ENCODE results near the gene TBC1D12. TPM values are rescaled to one million over a fixed set of nuclear protein-coding genes. Genes with fewer than 3 reads are reported as not detected.

TBC1D12 gene
- polyA plus RNA-seq, 1 experiment: 4.7 TPM

- ChIA-PET CTCF (interaction anchor here (3.2 kb wide), 1 partner anchor 31 kb away, joined by 27 read pairs; no protein-coding TSS in a partner anchor), POLR2A (no interaction called here)
- H3K4me3 ChIP-seq (ENCODE audit: low read depth, low read length): no peak overlapping the region
- DNase-seq (ENCODE audit: low read depth, low spot score): no peak
- H3K9me3 ChIP-seq (ENCODE audit: control insufficient read depth, insufficient read depth, low read length): no peaks in the 10 kb centered on the region; the same call in 1 of the 2 replicates
- H3K27ac ChIP-seq (ENCODE audit: low read depth, low read length): no peak overlapping the region
- no peaks in the 10 kb centered on the region for H3K27me3 ChIP-seq (ENCODE audit: control insufficient read depth, insufficient read depth, low read length)
- TF ChIP-seq CTCF (IDR thresholded peaks at IDR 0.05; ENCODE audit: low read depth, low read length): no peak
These were observed 11.0 kb downstream of the TBC1D12 start for GRCh38 chr10:94413361-94413760.

- no peak for TF ChIP-seq CTCF (IDR thresholded peaks at IDR 0.05; ENCODE audit: low read depth, low read length)
- no peak overlapping the region for H3K27ac ChIP-seq (ENCODE audit: low read depth, low read length)
- no peaks in the 10 kb centered on the region; the same call in 1 of the 2 replicates for H3K9me3 ChIP-seq (ENCODE audit: control insufficient read depth, insufficient read depth, low read length)
- H3K27me3 ChIP-seq (ENCODE audit: control insufficient read depth, insufficient read depth, low read length): no peaks in the 10 kb centered on the region
- no peak for DNase-seq (ENCODE audit: low read depth, low spot score)
- POLR2A ChIA-PET: no interaction called here
- CTCF ChIA-PET: interaction anchor here (1.5 kb wide), 1 partner anchor 27 kb away, joined by 6 read pairs; no protein-coding TSS in a partner anchor
- no peak overlapping the region for H3K4me3 ChIP-seq (ENCODE audit: low read depth, low read length)
These were observed 14.6 kb downstream of the TBC1D12 start for GRCh38 chr10:94416896-94417295.

GRCh38 chr10:94417321-94417720, 15.0 kb downstream of the TBC1D12 start:
- POLR2A ChIA-PET: no interaction called here
- no peaks in the 10 kb centered on the region for H3K27me3 ChIP-seq (ENCODE audit: control insufficient read depth, insufficient read depth, low read length)
- no peak overlapping the region for H3K4me3 ChIP-seq (ENCODE audit: low read depth, low read length)
- no peak overlapping the region for H3K27ac ChIP-seq (ENCODE audit: low read depth, low read length)
- H3K9me3 ChIP-seq (ENCODE audit: control insufficient read depth, insufficient read depth, low read length): no peaks in the 10 kb centered on the region; the same call in 1 of the 2 replicates
- DNase-seq (ENCODE audit: low read depth, low spot score): no peak
- CTCF ChIA-PET: interaction anchor here (3.5 kb wide), 1 partner anchor 27 kb away, joined by 15 read pairs; no protein-coding TSS in a partner anchor
- TF ChIP-seq CTCF (IDR thresholded peaks at IDR 0.05; ENCODE audit: low read depth, low read length): no peak

- no peak for DNase-seq (ENCODE audit: low read depth, low spot score)
- ChIA-PET POLR2A (no interaction called here), CTCF (interaction anchor here (0.6 to 3.5 kb wide), 3 partner anchors 24 to 763 kb away, joined by 3 to 15 read pairs (median 3); no protein-coding TSS in a partner anchor)
- Histone ChIP-seq H3K9me3 (ENCODE audit: control insufficient read depth, insufficient read depth, low read length) (no peaks in the 10 kb centered on the region; the same call in 1 of the 2 replicates), H3K4me3 (ENCODE audit: low read depth, low read length) (no peak overlapping the region), H3K27ac (ENCODE audit: low read depth, low read length) (no peak overlapping the region), H3K27me3 (ENCODE audit: control insufficient read depth, insufficient read depth, low read length) (no peaks in the 10 kb centered on the region)
- no peak for TF ChIP-seq CTCF (IDR thresholded peaks at IDR 0.05; ENCODE audit: low read depth, low read length)
These were observed 18.2 kb downstream of the TBC1D12 start for GRCh38 chr10:94420516-94420915.

GRCh38 chr10:94420998-94421528, 18.7 kb downstream of the TBC1D12 start:
- no peaks in the 10 kb centered on the region for H3K27me3 ChIP-seq (ENCODE audit: control insufficient read depth, insufficient read depth, low read length)
- no peak for TF ChIP-seq CTCF (IDR thresholded peaks at IDR 0.05; ENCODE audit: low read depth, low read length)
- H3K9me3 ChIP-seq (ENCODE audit: control insufficient read depth, insufficient read depth, low read length): no peaks in the 10 kb centered on the region; the same call in 1 of the 2 replicates
- no peak overlapping the region for H3K27ac ChIP-seq (ENCODE audit: low read depth, low read length)
- ChIA-PET POLR2A (no interaction called here), CTCF (no interaction called here)
- H3K4me3 ChIP-seq (ENCODE audit: low read depth, low read length): no peak overlapping the region
- DNase-seq (ENCODE audit: low read depth, low spot score): no peak

All from AG04450 (cell line).